ENCODE measurements around the gene HRH4. TPM values are rescaled to one million over a fixed set of nuclear protein-coding genes. Genes with fewer than 3 reads are reported as not detected.

The HRH4 gene
- total RNA-seq, 2 experiments from 2014 or later: 0.16 to 0.26 TPM

- H3K4me1 Mint-ChIP-seq: peaks cover 29% of the 10 kb centered on the region
- peaks cover 11% of the 10 kb centered on the region for H3K9me3 Mint-ChIP-seq (ENCODE audit: low read depth)
- POLR2A ChIA-PET: no interaction called here
- H3K27me3 Mint-ChIP-seq: peaks cover 5% of the 10 kb centered on the region
- CTCF ChIA-PET: interaction anchor here (0.7 to 1.4 kb wide), 3 partner anchors 26 to 61 kb away, joined by 3 to 10 read pairs (median 3); no protein-coding TSS in a partner anchor
- H3K4me3 Mint-ChIP-seq: no peak overlapping the region
- peaks cover 32% of the 10 kb centered on the region for H3K36me3 Mint-ChIP-seq (ENCODE audit: low read depth)
- ATAC-seq: no peak
- no peak overlapping the region for H3K27ac Mint-ChIP-seq
- no peak for DNase-seq
- intact Hi-C loops (cut with DNase I, micrococcal nuclease): loop anchor here (5.0 to 10.0 kb wide), 2 partner anchors 58 to 974 kb away; partner anchors contain the start of gene RIOK3 (in 1 of the 2)
These were observed 31.2 kb upstream of the HRH4 start for GRCh38 chr18:24429188-24429587.

DNA sequence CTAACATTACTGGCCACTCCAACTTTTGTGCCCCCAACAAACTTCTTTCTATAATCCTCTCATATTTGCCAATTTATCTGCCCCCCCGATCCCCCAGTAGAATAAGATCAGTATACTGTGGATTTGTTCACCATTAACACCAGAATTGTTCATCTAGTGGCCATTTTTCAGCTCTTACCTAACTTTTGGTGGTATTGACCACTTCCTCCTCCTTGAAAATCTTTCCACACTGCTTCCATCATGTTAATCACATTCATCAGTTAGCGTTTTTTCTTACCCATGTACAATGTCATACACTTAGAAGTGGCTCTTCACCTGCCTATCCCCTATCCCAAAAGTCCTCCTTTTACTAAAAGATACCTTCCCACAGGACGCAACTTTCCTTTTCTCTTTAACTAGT lies 27.8 kb upstream of the HRH4 start:
- no peaks in the 10 kb centered on the region for H3K9me3 Mint-ChIP-seq (ENCODE audit: low read depth)
- H3K4me3 Mint-ChIP-seq: no peak overlapping the region
- no peak overlapping the region for H3K27ac Mint-ChIP-seq
- H3K27me3 Mint-ChIP-seq: no peaks in the 10 kb centered on the region
- ChIA-PET POLR2A (no interaction called here), CTCF (no interaction called here)
- ATAC-seq (no peak), DNase-seq (no peak)
- peaks cover 14% of the 10 kb centered on the region for H3K4me1 Mint-ChIP-seq
- intact Hi-C loops (cut with DNase I, micrococcal nuclease): no loop called here
- H3K36me3 Mint-ChIP-seq (ENCODE audit: low read depth): peaks cover 24% of the 10 kb centered on the region

- ATAC-seq (no peak), DNase-seq (no peak)
- POLR2A ChIA-PET: no interaction called here
- Mint-ChIP-seq H3K27ac (no peak overlapping the region), H3K4me3 (no peak overlapping the region), H3K27me3 (no peaks in the 10 kb centered on the region), H3K4me1 (no peaks in the 10 kb centered on the region), H3K36me3 (ENCODE audit: low read depth) (peaks cover 33% of the 10 kb centered on the region), H3K9me3 (ENCODE audit: low read depth) (no peaks in the 10 kb centered on the region)
- intact Hi-C loops (cut with DNase I, micrococcal nuclease): no loop called here
- CTCF ChIA-PET: interaction anchor here (1.0 to 1.8 kb wide), 4 partner anchors 10 to 77 kb away, joined by 3 to 7 read pairs (median 4); partner anchors contain the start of gene IMPACT
These were observed 23.5 kb upstream of the HRH4 start for GRCh38 chr18:24436939-24437338.

- no peak for ATAC-seq
- ChIA-PET CTCF (interaction anchor here (0.6 to 1.8 kb wide), 5 partner anchors 10 to 49 kb away, joined by 3 to 8 read pairs (median 4); no protein-coding TSS in a partner anchor), POLR2A (no interaction called here)
- Mint-ChIP-seq H3K27ac (no peak overlapping the region), H3K9me3 (ENCODE audit: low read depth) (no peaks in the 10 kb centered on the region), H3K36me3 (ENCODE audit: low read depth) (peaks cover 31% of the 10 kb centered on the region), H3K4me3 (no peak overlapping the region), H3K4me1 (peaks cover 8% of the 10 kb centered on the region), H3K27me3 (no peaks in the 10 kb centered on the region)
- DNase-seq: no peak
- intact Hi-C loops (cut with DNase I, micrococcal nuclease): no loop called here
These were observed 16.6 kb upstream of the HRH4 start for GRCh38 chr18:24443870-24444269.

- POLR2A ChIA-PET: interaction anchor here (0.6 kb wide), 2 partner anchors 34 to 36 kb away, joined by 3 to 7 read pairs; no protein-coding TSS in a partner anchor
- DNase-seq: no peak
- CTCF ChIA-PET: interaction anchor here (1.2 to 2.0 kb wide), 4 partner anchors 16 to 87 kb away, joined by 3 to 9 read pairs (median 8); no protein-coding TSS in a partner anchor
- Mint-ChIP-seq H3K9me3 (ENCODE audit: low read depth) (no peaks in the 10 kb centered on the region), H3K4me1 (peaks cover 8% of the 10 kb centered on the region), H3K4me3 (no peak overlapping the region), H3K36me3 (ENCODE audit: low read depth) (peaks cover 35% of the 10 kb centered on the region), H3K27me3 (no peaks in the 10 kb centered on the region), H3K27ac (no peak overlapping the region)
- ATAC-seq: no peak
- intact Hi-C loops (cut with DNase I, micrococcal nuclease): loop anchor here in 1 of 2 experiments (2.0 kb wide), 1 partner anchor 42 kb away; no protein-coding TSS in a partner anchor
These were observed 14.0 kb upstream of the HRH4 start for GRCh38 chr18:24446453-24446852.

DNA sequence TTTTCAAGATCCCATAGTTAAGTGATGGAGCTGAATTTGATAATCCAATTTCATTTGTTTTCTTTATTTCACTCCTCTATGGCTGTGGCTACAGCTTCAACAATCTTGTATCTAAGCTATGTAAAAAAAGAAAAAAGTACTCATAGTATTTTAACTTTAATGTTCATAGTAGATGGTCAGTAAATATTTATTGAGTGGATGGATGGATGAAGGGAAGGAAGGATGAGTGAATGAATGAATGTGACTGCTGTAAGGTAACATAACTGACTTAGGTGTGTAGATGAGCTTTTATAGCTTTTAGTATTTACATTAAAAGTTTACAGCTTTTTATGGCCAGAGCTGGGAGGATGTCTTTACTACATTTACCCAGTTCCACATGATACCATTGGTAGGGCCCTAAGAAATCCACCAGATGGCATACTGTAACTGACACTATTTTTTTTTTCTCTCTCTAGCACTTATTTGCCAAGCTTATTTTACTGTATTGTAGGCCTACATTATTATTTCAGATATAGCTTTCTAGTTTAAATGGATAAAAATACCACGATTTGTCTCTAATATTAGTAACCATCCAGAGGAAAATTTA lies 13.4 kb upstream of the HRH4 start:
- no peak for DNase-seq
- Mint-ChIP-seq H3K4me3 (no peak overlapping the region), H3K36me3 (ENCODE audit: low read depth) (peaks cover 33% of the 10 kb centered on the region), H3K27ac (no peak overlapping the region), H3K9me3 (ENCODE audit: low read depth) (no peaks in the 10 kb centered on the region), H3K4me1 (peaks cover 8% of the 10 kb centered on the region), H3K27me3 (no peaks in the 10 kb centered on the region)
- POLR2A ChIA-PET: interaction anchor here (0.6 kb wide), 2 partner anchors 34 to 36 kb away, joined by 3 to 7 read pairs; no protein-coding TSS in a partner anchor
- ATAC-seq: no peak
- CTCF ChIA-PET: interaction anchor here (1.0 to 2.0 kb wide), 6 partner anchors 16 to 727 kb away, joined by 3 to 9 read pairs (median 5); no protein-coding TSS in a partner anchor
- intact Hi-C loops (cut with DNase I, micrococcal nuclease): loop anchor here in 1 of 2 experiments (2.0 kb wide), 1 partner anchor 42 kb away; no protein-coding TSS in a partner anchor

DNA sequence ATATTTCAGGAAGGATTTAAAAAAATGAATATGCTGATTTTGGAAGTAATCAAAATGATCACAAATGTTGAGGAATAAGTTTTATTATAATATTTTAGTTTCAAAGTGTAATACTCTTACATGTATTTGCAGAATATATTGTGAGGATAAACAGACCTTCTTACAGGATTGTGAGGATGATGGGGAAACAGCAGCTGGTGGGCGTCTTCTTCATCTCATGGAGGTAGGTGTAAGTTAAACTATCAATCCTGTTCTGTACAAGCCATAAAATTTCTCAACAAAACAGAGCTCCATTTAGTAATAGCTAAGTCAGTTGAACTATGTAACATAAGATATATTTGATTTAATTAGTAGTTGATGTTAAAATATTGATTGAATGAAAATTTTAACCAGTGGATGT lies 12.5 kb upstream of the HRH4 start:
- H3K27me3 Mint-ChIP-seq: no peaks in the 10 kb centered on the region
- no peak overlapping the region for H3K4me3 Mint-ChIP-seq
- DNase-seq (no peak), ATAC-seq (no peak)
- ChIA-PET POLR2A (no interaction called here), CTCF (interaction anchor here (0.8 to 2.0 kb wide), 4 partner anchors 15 to 86 kb away, joined by 3 to 9 read pairs (median 4); no protein-coding TSS in a partner anchor)
- intact Hi-C loops (cut with DNase I, micrococcal nuclease): loop anchor here in 1 of 2 experiments (2.0 kb wide), 1 partner anchor 41 kb away; no protein-coding TSS in a partner anchor
- no peak overlapping the region for H3K27ac Mint-ChIP-seq
- H3K4me1 Mint-ChIP-seq: peaks cover 8% of the 10 kb centered on the region
- no peaks in the 10 kb centered on the region for H3K9me3 Mint-ChIP-seq (ENCODE audit: low read depth)
- H3K36me3 Mint-ChIP-seq (ENCODE audit: low read depth): peaks cover 34% of the 10 kb centered on the region

- Mint-ChIP-seq H3K36me3 (ENCODE audit: low read depth) (peaks cover 21% of the 10 kb centered on the region), H3K27ac (no peak overlapping the region), H3K4me1 (peaks cover 23% of the 10 kb centered on the region), H3K4me3 (no peak overlapping the region), H3K9me3 (ENCODE audit: low read depth) (peaks cover 4% of the 10 kb centered on the region), H3K27me3 (no peaks in the 10 kb centered on the region)
- ATAC-seq (peak; percentile 81), DNase-seq (no peak)
- intact Hi-C loops (cut with DNase I, micrococcal nuclease): loop anchor here (1.0 to 5.0 kb wide), 3 partner anchors 41 to 59 kb away; partner anchors contain the start of gene OSBPL1A (in 1 of the 2)
- POLR2A ChIA-PET: no interaction called here
- CTCF ChIA-PET: interaction anchor here (1.0 to 1.1 kb wide), 2 partner anchors 32 to 97 kb away, joined by 3 to 4 read pairs; no protein-coding TSS in a partner anchor
These were observed 3.9 kb upstream of the HRH4 start for GRCh38 chr18:24456549-24456948.

DNA sequence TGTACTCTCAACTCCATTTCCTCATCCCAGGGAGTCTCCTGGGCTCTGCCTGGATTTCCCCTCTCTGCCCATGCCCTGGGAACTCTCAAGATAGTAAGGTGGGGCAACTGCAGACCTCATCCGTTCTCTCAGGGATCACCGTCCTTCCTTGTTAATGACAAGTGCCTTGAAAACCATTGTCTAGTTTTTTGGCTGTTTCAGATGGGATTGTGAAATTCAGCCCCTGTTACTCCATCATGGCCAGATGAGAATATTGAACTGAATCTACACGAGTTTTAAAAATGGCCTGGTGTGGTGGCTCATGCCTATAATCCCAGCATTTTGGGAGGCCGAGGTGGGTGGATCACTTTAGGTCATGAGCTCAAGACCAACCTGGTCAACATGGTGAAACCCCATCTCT lies 665 bp upstream of the HRH4 start:
- intact Hi-C loops (cut with DNase I, micrococcal nuclease): loop anchor here (5.0 kb wide), 2 partner anchors 47 to 62 kb away; partner anchors contain the start of gene OSBPL1A (in 1 of the 2)
- ATAC-seq (no peak), DNase-seq (no peak)
- no peak overlapping the region for H3K27ac Mint-ChIP-seq
- H3K9me3 Mint-ChIP-seq (ENCODE audit: low read depth): peaks cover 4% of the 10 kb centered on the region
- ChIA-PET POLR2A (no interaction called here), CTCF (interaction anchor here (1.1 to 2.1 kb wide), 6 partner anchors 26 to 100 kb away, joined by 3 to 12 read pairs (median 4); no protein-coding TSS in a partner anchor)
- H3K27me3 Mint-ChIP-seq: no peaks in the 10 kb centered on the region
- H3K4me3 Mint-ChIP-seq: no peak overlapping the region
- peaks cover 10% of the 10 kb centered on the region for H3K36me3 Mint-ChIP-seq (ENCODE audit: low read depth)
- peaks cover 35% of the 10 kb centered on the region for H3K4me1 Mint-ChIP-seq

DNA sequence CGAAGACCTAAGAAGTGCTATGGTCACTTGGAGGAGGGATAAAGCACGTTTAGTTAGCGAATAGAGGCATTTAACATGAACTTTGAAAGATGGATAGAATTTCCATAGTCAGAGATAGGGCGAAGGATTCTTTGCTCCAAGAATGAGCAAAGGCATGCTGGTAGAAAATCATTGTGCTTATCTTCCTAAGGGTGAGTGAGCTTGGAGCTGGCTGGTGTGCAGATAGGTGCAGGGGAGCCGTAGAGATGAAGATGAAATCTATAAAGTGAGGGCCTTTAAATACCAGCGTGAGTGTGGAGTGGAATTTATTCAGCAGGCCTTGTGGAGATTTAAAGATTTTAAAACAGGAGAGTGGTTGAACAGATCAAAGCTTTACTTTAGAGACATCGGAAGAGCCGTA lies 1.6 kb downstream of the HRH4 start:
- intact Hi-C loops (cut with DNase I, micrococcal nuclease): no loop called here
- Mint-ChIP-seq H3K9me3 (ENCODE audit: low read depth) (peaks cover 4% of the 10 kb centered on the region), H3K4me1 (peaks cover 23% of the 10 kb centered on the region), H3K27ac (no peak overlapping the region), H3K27me3 (peaks cover 5% of the 10 kb centered on the region), H3K4me3 (no peak overlapping the region), H3K36me3 (ENCODE audit: low read depth) (peaks cover 2% of the 10 kb centered on the region)
- DNase-seq: no peak
- ChIA-PET CTCF (interaction anchor here (0.6 to 2.1 kb wide), 8 partner anchors 15 to 1644 kb away, joined by 3 to 12 read pairs (median 3); no protein-coding TSS in a partner anchor), POLR2A (no interaction called here)
- no peak for ATAC-seq

GRCh38 chr18:24462838-24463775 lies 2.7 kb downstream of the HRH4 start:
- Mint-ChIP-seq H3K27me3 (peaks cover 6% of the 10 kb centered on the region), H3K4me3 (no peak overlapping the region), H3K9me3 (ENCODE audit: low read depth) (no peaks in the 10 kb centered on the region), H3K27ac (no peak overlapping the region), H3K36me3 (ENCODE audit: low read depth) (no peaks in the 10 kb centered on the region), H3K4me1 (peaks cover 17% of the 10 kb centered on the region)
- ChIA-PET CTCF (interaction anchor here (0.5 to 4.0 kb wide), 10 partner anchors 11 to 103 kb away, joined by 3 to 20 read pairs (median 3); no protein-coding TSS in a partner anchor), POLR2A (interaction anchor here (0.5 kb wide), 1 partner anchor 693 kb away, joined by 3 read pairs; no protein-coding TSS in a partner anchor)
- DNase-seq (no peak), ATAC-seq (no peak)
- intact Hi-C loops (cut with DNase I, micrococcal nuclease): no loop called here
